HepG2 (cell line): ENCODE measurements around the gene DGCR8. TPM values are rescaled to one million over a fixed set of nuclear protein-coding genes. Genes with fewer than 3 reads are reported as not detected.

Experiments
- ATAC-seq: fragments of 200-7000 bp; cut with Tn5 transposase; 3 replicates; pipeline ENCODE4 v1.9.1; 2020; ENCODE audit warnings: mild to moderate bottlenecking, moderate library complexity
- BruUV-seq: library from RNA; stranded (reverse); fragments of 400-500 nt; replicated peaks from 2 replicates; lab custom pipeline; 2021; lab: Mats Ljungman, UMichigan
- CTCF ChIA-PET: fragments of 300-600 bp; formaldehyde crosslinking; extraction: SDS; loops from one replicate; lab custom pipeline; 2021; ENCODE audit warnings: low total read pairs, inconsistent platforms, low intra/inter-chr PET ratio; lab: Yijun Ruan, JAX
- POLR2A ChIA-PET: fragments of 350-600 bp; sonication (Branson Sonifier 250); formaldehyde crosslinking; loops from one replicate; lab custom pipeline; 2020; ENCODE audit warnings: antibody characterized with exemption, inconsistent platforms; lab: Yijun Ruan, JAX
- DNase-seq: peaks from one replicate; pipeline ENCODE4 v3.0.0-alpha.2; 2015; ENCODE audit warnings: low spot score
- FAIRE-seq: peaks from 3 replicates; lab custom pipeline; 2011; peaks lifted over from hg19 to GRCh38; lab: Jason Lieb, UNC
- H2AFZ ChIP-seq: one replicate; pipeline ENCODE4 v1.6.1; 2011; ENCODE audit warnings: low read length, inconsistent platforms
- H3K27ac ChIP-seq: fragments of 300-600 bp; 3 replicates; pipeline ENCODE4 v1.8.0; 2011; ENCODE audit warnings: mixed run types, mild to moderate bottlenecking, mixed read lengths, low read length, inconsistent platforms; ENCODE audit not compliant: insufficient read depth; ENCODE audit errors: extremely low read length
- H3K27me3 ChIP-seq, 2 experiments: fragments of 200-600 bp in 1 of 2; 2 replicates in 1 of 2; 3 replicates in 1 of 2; pipeline versions ENCODE4 v1.6.0 to v1.8.0; 2011; ENCODE audit warnings: low read length in 2 of 2, mild to moderate bottlenecking in 2 of 2, moderate library complexity in 2 of 2, inconsistent platforms in 1 of 2; ENCODE audit not compliant: insufficient read depth in 2 of 2, control insufficient read depth in 1 of 2
- H3K36me3 ChIP-seq, 2 experiments: fragments of 200-600 bp in 1 of 2; replicated peaks in 1 of 2; 2 replicates in 1 of 2; 3 replicates in 1 of 2; pipeline versions ENCODE4 v1.5.1 to v1.8.0; 2011; ENCODE audit warnings: low read length in 2 of 2, inconsistent platforms in 1 of 2; ENCODE audit not compliant: insufficient read depth in 2 of 2, control insufficient read depth in 1 of 2
- H3K4me1 ChIP-seq: 2 replicates; pipeline ENCODE4 v1.5.1; 2012; ENCODE audit warnings: low read length, inconsistent platforms; ENCODE audit not compliant: insufficient read depth
- H3K4me2 ChIP-seq: 2 replicates; pipeline ENCODE4 v1.6.0; 2011; ENCODE audit warnings: low read depth, low read length, inconsistent platforms
- H3K4me3 ChIP-seq, 3 experiments: fragments of 200-600 bp in 1 of 3; sonication (generic), shearing (Covaris generic) in 1 of 3; replicated peaks in 1 of 3; 2 replicates each; pipeline ENCODE4 v1.5.1; 2011 to 2016; ENCODE audit warnings: low read length in 3 of 3, inconsistent platforms in 2 of 3, low read depth in 2 of 3, mild to moderate bottlenecking in 2 of 3, control low read depth in 1 of 3, mixed read lengths in 1 of 3; ENCODE audit not compliant: insufficient read depth in 1 of 3
- H3K79me2 ChIP-seq: one replicate; pipeline ENCODE4 v1.6.1; 2011; ENCODE audit warnings: low read length, inconsistent platforms; ENCODE audit not compliant: insufficient read depth
- H3K9ac ChIP-seq: 2 replicates; pipeline ENCODE4 v1.6.0; 2011; ENCODE audit warnings: mild to moderate bottlenecking, low read depth, low read length, inconsistent platforms; ENCODE audit not compliant: insufficient read depth
- H3K9me3 ChIP-seq: 2 replicates; pipeline ENCODE4 v1.5.1; 2012; ENCODE audit warnings: mild to moderate bottlenecking, low read length
- H4K20me1 ChIP-seq: 2 replicates; pipeline ENCODE4 v1.6.0; 2011; ENCODE audit warnings: inconsistent platforms, mild to moderate bottlenecking, low read length, moderate library complexity; ENCODE audit not compliant: insufficient read depth
- ELF4 ChIP-seq: sonication (generic); formaldehyde crosslinking; IDR thresholded peaks from 2 replicates; pipeline ENCODE4 v1.5.0; 2020; ENCODE audit warnings: missing genetic modification reagents, mild to moderate bottlenecking, moderate library complexity, borderline replicate concordance
- ESRRA ChIP-seq: sonication (generic); formaldehyde crosslinking; IDR thresholded peaks from 2 replicates; pipeline ENCODE4 v1.5.1; 2020; ENCODE audit warnings: mild to moderate bottlenecking, low read depth, missing genetic modification reagents
- FUBP1 ChIP-seq: sonication (generic); formaldehyde crosslinking; IDR thresholded peaks from 2 replicates; pipeline ENCODE4 v1.5.1; 2020; ENCODE audit warnings: missing genetic modification reagents, mild to moderate bottlenecking, borderline replicate concordance
- GABPB1 ChIP-seq: IDR thresholded peaks from 2 replicates; pipeline ENCODE4 v1.6.1; 2016; ENCODE audit warnings: mild to moderate bottlenecking, missing genetic modification reagents, moderate library complexity, missing compliant biosample characterization
- HMG20B ChIP-seq: conservative IDR thresholded peaks from 2 replicates; pipeline ENCODE4 v1.6.1; 2016; ENCODE audit warnings: missing genetic modification reagents, missing compliant biosample characterization
- NR2F1 ChIP-seq, 2 experiments: fragments of 450-650 bp in 1 of 2; formaldehyde crosslinking in 1 of 2; IDR thresholded peaks; 2 replicates each; pipeline versions ENCODE4 v1.5.0 to v1.6.1; 2016 to 2020; ENCODE audit warnings: mild to moderate bottlenecking in 1 of 2, missing compliant biosample characterization in 1 of 2, missing genetic modification reagents in 1 of 2, moderate library complexity in 1 of 2
- SAP130 ChIP-seq: IDR thresholded peaks from 2 replicates; pipeline ENCODE4 v1.6.1; 2016; ENCODE audit warnings: low read depth
- SNAPC2 ChIP-seq: sonication (generic); formaldehyde crosslinking; IDR thresholded peaks from 2 replicates; pipeline ENCODE4 v1.8.1; 2022; ENCODE audit warnings: mild to moderate bottlenecking, missing genetic modification reagents
- ZBTB46 ChIP-seq: sonication (generic); formaldehyde crosslinking; IDR thresholded peaks from 2 replicates; pipeline ENCODE4 v1.4.0; 2020; ENCODE audit warnings: mild to moderate bottlenecking, missing genetic modification reagents, borderline replicate concordance
- ZFP90 ChIP-seq: sonication (generic); formaldehyde crosslinking; IDR thresholded peaks from 2 replicates; pipeline ENCODE4 v1.8.0; 2022; ENCODE audit warnings: missing genetic modification reagents, mild to moderate bottlenecking, inconsistent platforms, borderline replicate concordance
- ZNF704 ChIP-seq: sonication (generic); formaldehyde crosslinking; IDR thresholded peaks from 2 replicates; pipeline ENCODE4 v1.8.1; 2023; ENCODE audit warnings: mild to moderate bottlenecking, inconsistent platforms, moderate library complexity, missing genetic modification reagents, borderline replicate concordance
- WGBS: methylation state at CpG from one replicate; pipeline ENCODE4 v1.1.6; 2017; ENCODE audit warnings: low lambda C conversion rate; 5-methylcytosine and 5-hydroxymethylcytosine counted together
- in situ Hi-C: cut with HindIII; loops from 2 replicates; pipeline ENCODE4 v1.10.0; 2017; ENCODE audit warnings: low pct_unique_long_range_greater_than_20kb; ENCODE audit not compliant: extremely low pct_ligation_motif_present
- intact Hi-C: fragments of 100-400 bp; cut with micrococcal nuclease; formaldehyde crosslinking; loops from one replicate; pipeline ENCODE4 v1.10.0; 2022; ENCODE audit not compliant: unreplicated experiment
- polyA plus RNA-seq, 8 experiments: library from polyadenylated mRNA; depleted of rRNA in 3 of 8; stranded (reverse) in 7 of 8; unstranded in 1 of 8; fragments of >200 nt; fragmentation: Illumina TruSeq in 4 of 8; extraction: Trizol in 4 of 8; gene quantifications; 2 replicates each; pipeline versions ENCODE4 v1.2.1 to v1.2.3, GENCODE V29; 2011 to 2016; ENCODE audit warnings: low read depth in 4 of 8, missing spikeins in 1 of 8, mixed read lengths in 1 of 8; ENCODE audit not compliant: insufficient read depth in 1 of 8
- total RNA-seq, 5 experiments: library from RNA; depleted of rRNA; stranded (reverse); fragments of >200 nt; fragmentation: Illumina TruSeq; extraction: Trizol; gene quantifications; 2 replicates each; pipeline ENCODE4 v1.2.3, GENCODE V29; 2016; ENCODE audit warnings: low read depth in 1 of 5
- TF ChIP-seq, protein P1 (sequence below): sonication (generic); formaldehyde crosslinking; IDR thresholded peaks from 2 replicates; pipeline ENCODE4 v1.4.0; 2020; ENCODE audit warnings: missing genetic modification reagents
- TF ChIP-seq, protein P2 (sequence below): sonication (generic); formaldehyde crosslinking; conservative IDR thresholded peaks from 2 replicates; pipeline ENCODE4 v1.4.0; 2020; ENCODE audit warnings: missing genetic modification reagents

The DGCR8 gene
- total and polyA plus RNA-seq, 2 of the 13 experiments (the other 11 are each of a cell fraction or from before 2014, with no cell fraction given) = 10.2 to 23.2 TPM

DNA sequence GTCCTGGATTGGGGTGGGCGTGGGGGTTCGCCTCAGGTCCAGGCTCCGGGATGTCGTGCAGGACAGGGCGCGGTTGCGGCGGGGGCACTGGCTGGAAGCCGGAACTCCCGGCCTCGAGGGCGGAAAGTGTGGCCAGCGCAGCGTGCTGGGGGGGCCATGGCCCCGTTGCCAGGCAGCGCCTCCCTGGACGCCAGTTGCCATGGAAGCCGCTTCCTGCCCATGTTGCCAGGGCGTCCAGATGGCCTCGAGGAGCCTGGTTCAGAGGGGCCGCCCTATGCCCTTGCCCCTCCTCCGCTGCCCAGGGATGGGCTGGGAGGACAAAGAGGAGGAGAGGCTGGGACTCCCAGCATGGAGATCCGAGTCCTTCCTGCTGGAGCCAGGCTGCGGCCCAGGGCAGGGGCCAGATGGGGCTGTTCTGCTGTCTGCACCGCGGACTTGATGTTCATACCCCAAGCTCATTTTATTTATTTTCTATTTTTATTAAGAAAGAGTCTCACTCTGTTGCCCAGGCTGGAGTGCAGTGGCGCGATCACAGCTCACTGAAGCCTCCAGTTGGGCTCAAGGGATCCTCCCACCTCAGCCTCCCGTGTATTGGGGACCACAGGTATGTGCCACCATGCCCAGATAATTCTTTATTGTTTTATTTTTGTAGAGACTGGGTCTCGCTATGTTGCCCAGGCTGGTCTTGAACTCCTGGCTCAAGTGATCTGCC lies 75.4 kb downstream of the DGCR8 start:
- Histone ChIP-seq H3K79me2 (no peaks in the 10 kb centered on the region), H3K9ac (no peak overlapping the region), H3K27me3 (peaks cover 17 to 53% of the 10 kb centered on the region in 2 experiments), H3K9me3 (no peaks in the 10 kb centered on the region), H4K20me1 (no peaks in the 10 kb centered on the region), H3K36me3 (no peaks in the 10 kb centered on the region), H3K4me1 (no peaks in the 10 kb centered on the region), H3K27ac (no peak overlapping the region), H3K4me3 (no peak overlapping the region), H3K4me2 (no peak overlapping the region), H2AFZ (no peak overlapping the region)
- in situ Hi-C loops = loop anchor here (5.0 to 25.0 kb wide), 3 partner anchors 79 to 1193 kb away; no protein-coding TSS in a partner anchor
- no TSS peak for BruUV-seq
- no peak; the same call in 2 of the 3 replicates for ATAC-seq
- DNase-seq = peak; percentile 19
- intact Hi-C loops = no loop called here
- WGBS = 36% methylated on average over 8 of the region's 30 CpGs
- ChIA-PET CTCF (interaction anchor here (1.2 to 4.1 kb wide), 2 partner anchors 130 to 301 kb away, joined by 4 to 28 read pairs; no protein-coding TSS in a partner anchor), POLR2A (no interaction called here)
- FAIRE-seq = no peak
- TF ChIP-seq NR2F1 (CRISPR knock-in tag; IDR thresholded peaks at IDR 0.05) (no peak), HMG20B (CRISPR knock-in tag) (no peak), ZFP90 (CRISPR knock-in tag) (no peak), FUBP1 (CRISPR knock-in tag) (no peak), ZBTB46 (CRISPR knock-in tag) (no peak), SAP130 (CRISPR knock-in tag) (peak; percentile 69), ZNF704 (CRISPR knock-in tag) (no peak), ESRRA (no peak), ELF4 (no peak), SNAPC2 (CRISPR knock-in tag) (no peak), GABPB1 (CRISPR knock-in tag) (peak; percentile 66; the same call in 1 of the 2 replicates)
- TF ChIP-seq, protein P1, sequence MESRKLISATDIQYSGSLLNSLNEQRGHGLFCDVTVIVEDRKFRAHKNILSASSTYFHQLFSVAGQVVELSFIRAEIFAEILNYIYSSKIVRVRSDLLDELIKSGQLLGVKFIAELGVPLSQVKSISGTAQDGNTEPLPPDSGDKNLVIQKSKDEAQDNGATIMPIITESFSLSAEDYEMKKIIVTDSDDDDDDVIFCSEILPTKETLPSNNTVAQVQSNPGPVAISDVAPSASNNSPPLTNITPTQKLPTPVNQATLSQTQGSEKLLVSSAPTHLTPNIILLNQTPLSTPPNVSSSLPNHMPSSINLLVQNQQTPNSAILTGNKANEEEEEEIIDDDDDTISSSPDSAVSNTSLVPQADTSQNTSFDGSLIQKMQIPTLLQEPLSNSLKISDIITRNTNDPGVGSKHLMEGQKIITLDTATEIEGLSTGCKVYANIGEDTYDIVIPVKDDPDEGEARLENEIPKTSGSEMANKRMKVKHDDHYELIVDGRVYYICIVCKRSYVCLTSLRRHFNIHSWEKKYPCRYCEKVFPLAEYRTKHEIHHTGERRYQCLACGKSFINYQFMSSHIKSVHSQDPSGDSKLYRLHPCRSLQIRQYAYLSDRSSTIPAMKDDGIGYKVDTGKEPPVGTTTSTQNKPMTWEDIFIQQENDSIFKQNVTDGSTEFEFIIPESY = no peak
- TF ChIP-seq, protein P2, sequence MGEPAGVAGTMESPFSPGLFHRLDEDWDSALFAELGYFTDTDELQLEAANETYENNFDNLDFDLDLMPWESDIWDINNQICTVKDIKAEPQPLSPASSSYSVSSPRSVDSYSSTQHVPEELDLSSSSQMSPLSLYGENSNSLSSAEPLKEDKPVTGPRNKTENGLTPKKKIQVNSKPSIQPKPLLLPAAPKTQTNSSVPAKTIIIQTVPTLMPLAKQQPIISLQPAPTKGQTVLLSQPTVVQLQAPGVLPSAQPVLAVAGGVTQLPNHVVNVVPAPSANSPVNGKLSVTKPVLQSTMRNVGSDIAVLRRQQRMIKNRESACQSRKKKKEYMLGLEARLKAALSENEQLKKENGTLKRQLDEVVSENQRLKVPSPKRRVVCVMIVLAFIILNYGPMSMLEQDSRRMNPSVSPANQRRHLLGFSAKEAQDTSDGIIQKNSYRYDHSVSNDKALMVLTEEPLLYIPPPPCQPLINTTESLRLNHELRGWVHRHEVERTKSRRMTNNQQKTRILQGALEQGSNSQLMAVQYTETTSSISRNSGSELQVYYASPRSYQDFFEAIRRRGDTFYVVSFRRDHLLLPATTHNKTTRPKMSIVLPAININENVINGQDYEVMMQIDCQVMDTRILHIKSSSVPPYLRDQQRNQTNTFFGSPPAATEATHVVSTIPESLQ (CRISPR knock-in tag) = no peak
